GM23338 (cell line): ENCODE results near the gene PHLDB3. TPM values are rescaled to one million over a fixed set of nuclear protein-coding genes. Genes with fewer than 3 reads are reported as not detected.
"Not testable (repeated sequence)": the region's sequence is repeated elsewhere in the genome, so short reads cannot be mapped to it uniquely, and the experiment has no call there.

Source experiments
- ATAC-seq: fragments of 200-7000 bp; cut with Tn5 transposase; 3 replicates; pipeline ENCODE4 v1.9.1; 2020
- DNase-seq: peaks from one replicate; pipeline ENCODE4 v3.0.0-alpha.2; 2015; ENCODE audit warnings: low spot score
- H2AFZ ChIP-seq: fragments of 200-600 bp; sonication (generic); 2 replicates; pipeline ENCODE4 v1.8.0; 2016; ENCODE audit warnings: antibody characterized with exemption, mild to moderate bottlenecking, moderate library complexity
- H3F3A ChIP-seq: fragments of 200-600 bp; sonication (generic); replicated peaks from 2 replicates; pipeline ENCODE4 v1.8.0; 2017; ENCODE audit warnings: antibody characterized with exemption, mixed run types, low read depth
- H3K27ac ChIP-seq: fragments of 200-600 bp; sonication (generic); 2 replicates; pipeline ENCODE4 v1.6.1; 2016; ENCODE audit warnings: low read depth
- H3K27me3 ChIP-seq: fragments of 200-600 bp; sonication (generic); 2 replicates; pipeline ENCODE4 v1.8.0; 2016; ENCODE audit warnings: mild to moderate bottlenecking, mixed run types, moderate library complexity; ENCODE audit not compliant: insufficient read depth
- H3K36me3 ChIP-seq: fragments of 200-600 bp; sonication (generic); 2 replicates; pipeline ENCODE4 v1.8.0; 2016; ENCODE audit warnings: mild to moderate bottlenecking; ENCODE audit not compliant: insufficient read depth
- H3K4me1 ChIP-seq: fragments of 200-600 bp; sonication (generic); 2 replicates; pipeline ENCODE4 v1.8.0; 2016; ENCODE audit warnings: mild to moderate bottlenecking, moderate library complexity; ENCODE audit not compliant: insufficient read depth
- H3K4me2 ChIP-seq: fragments of 200-600 bp; sonication (generic); 2 replicates; pipeline ENCODE4 v1.7.1; 2017; ENCODE audit warnings: mixed run types
- H3K4me3 ChIP-seq: fragments of 200-600 bp; sonication (generic); 2 replicates; pipeline ENCODE4 v1.6.1; 2016; ENCODE audit warnings: mixed run types
- H3K79me2 ChIP-seq: fragments of 200-600 bp; sonication (generic); replicated peaks from 2 replicates; pipeline ENCODE4 v1.8.0; 2017; ENCODE audit warnings: mild to moderate bottlenecking; ENCODE audit not compliant: insufficient read depth
- H3K9me2 ChIP-seq: fragments of 200-600 bp; sonication (generic); 2 replicates; pipeline ENCODE4 v1.8.0; 2017; ENCODE audit not compliant: insufficient read depth
- H4K20me1 ChIP-seq: fragments of 200-600 bp; sonication (generic); replicated peaks from 2 replicates; pipeline ENCODE4 v1.8.0; 2017; ENCODE audit warnings: mild to moderate bottlenecking; ENCODE audit not compliant: insufficient read depth
- H3K27ac Mint-ChIP-seq: 2 replicates; pipeline ENCODE4 v1.8.0; 2020; ENCODE audit warnings: inconsistent platforms, mild to moderate bottlenecking, moderate library complexity, mixed read lengths
- H3K27me3 Mint-ChIP-seq: 3 replicates; pipeline ENCODE4 v1.8.0; 2022; ENCODE audit warnings: low read depth, mild to moderate bottlenecking, moderate library complexity, mixed read lengths, inconsistent platforms; ENCODE audit not compliant: insufficient read depth, poor library complexity
- H3K36me3 Mint-ChIP-seq: 3 replicates; pipeline ENCODE4 v1.8.0; 2021; ENCODE audit warnings: low read depth, mild to moderate bottlenecking, inconsistent platforms, moderate library complexity, mixed read lengths
- H3K4me1 Mint-ChIP-seq: 3 replicates; pipeline ENCODE4 v1.8.0; 2020; ENCODE audit warnings: mild to moderate bottlenecking, inconsistent platforms, mixed read lengths
- H3K4me3 Mint-ChIP-seq: 3 replicates; pipeline ENCODE4 v1.8.0; 2021; ENCODE audit warnings: moderate library complexity, mild to moderate bottlenecking, inconsistent platforms, mixed read lengths
- H3K9me3 Mint-ChIP-seq: 3 replicates; pipeline ENCODE4 v1.8.0; 2020; ENCODE audit warnings: moderate library complexity, mild to moderate bottlenecking, inconsistent platforms, mixed read lengths
- POLR2AphosphoS5 ChIP-seq: IDR thresholded peaks from 2 replicates; pipeline ENCODE4 v1.6.1; 2016; ENCODE audit warnings: antibody characterized with exemption, low read depth
- REST ChIP-seq: IDR thresholded peaks from one replicate; pipeline ENCODE4 v1.6.1; 2018; ENCODE audit warnings: antibody characterized with exemption; ENCODE audit not compliant: unreplicated experiment
- ZNF331 ChIP-seq: fragments of 250-450 bp; sonication (Bioruptor Pico); IDR thresholded peaks from 2 replicates; pipeline ENCODE4 v1.5.0; 2020; ENCODE audit warnings: low read depth, mild to moderate bottlenecking, moderate library complexity
- polyA plus RNA-seq: library from polyadenylated mRNA; unstranded; fragments of >200 nt; fragmentation: Nextera tagmentation; extraction: Ambion mirVana; gene quantifications from 2 replicates; pipeline ENCODE4 v1.2.1, GENCODE V29; 2016
- total RNA-seq: library from RNA; depleted of rRNA; stranded (reverse); fragments of >200 nt; shearing (Covaris generic); gene quantifications from 2 replicates; pipeline ENCODE4 v1.2.3, GENCODE V29; 2014
- TF ChIP-seq, protein P1 (sequence below): fragments of 250-450 bp; sonication (Bioruptor Pico); IDR thresholded peaks from 2 replicates; pipeline ENCODE4 v1.5.0; 2020; ENCODE audit warnings: mild to moderate bottlenecking, moderate library complexity

PHLDB3 gene
- total and polyA plus RNA-seq, 2 experiments from 2014 or later = 6.3 to 15.4 TPM

GRCh38 chr19:43437712-43438111 lies 66.8 kb downstream of the PHLDB3 start (continued):
- TF ChIP-seq REST (no peak), POLR2AphosphoS5 (no peak), ZNF331 (CRISPR knock-in tag) (no peak)
- TF ChIP-seq, protein P1, sequence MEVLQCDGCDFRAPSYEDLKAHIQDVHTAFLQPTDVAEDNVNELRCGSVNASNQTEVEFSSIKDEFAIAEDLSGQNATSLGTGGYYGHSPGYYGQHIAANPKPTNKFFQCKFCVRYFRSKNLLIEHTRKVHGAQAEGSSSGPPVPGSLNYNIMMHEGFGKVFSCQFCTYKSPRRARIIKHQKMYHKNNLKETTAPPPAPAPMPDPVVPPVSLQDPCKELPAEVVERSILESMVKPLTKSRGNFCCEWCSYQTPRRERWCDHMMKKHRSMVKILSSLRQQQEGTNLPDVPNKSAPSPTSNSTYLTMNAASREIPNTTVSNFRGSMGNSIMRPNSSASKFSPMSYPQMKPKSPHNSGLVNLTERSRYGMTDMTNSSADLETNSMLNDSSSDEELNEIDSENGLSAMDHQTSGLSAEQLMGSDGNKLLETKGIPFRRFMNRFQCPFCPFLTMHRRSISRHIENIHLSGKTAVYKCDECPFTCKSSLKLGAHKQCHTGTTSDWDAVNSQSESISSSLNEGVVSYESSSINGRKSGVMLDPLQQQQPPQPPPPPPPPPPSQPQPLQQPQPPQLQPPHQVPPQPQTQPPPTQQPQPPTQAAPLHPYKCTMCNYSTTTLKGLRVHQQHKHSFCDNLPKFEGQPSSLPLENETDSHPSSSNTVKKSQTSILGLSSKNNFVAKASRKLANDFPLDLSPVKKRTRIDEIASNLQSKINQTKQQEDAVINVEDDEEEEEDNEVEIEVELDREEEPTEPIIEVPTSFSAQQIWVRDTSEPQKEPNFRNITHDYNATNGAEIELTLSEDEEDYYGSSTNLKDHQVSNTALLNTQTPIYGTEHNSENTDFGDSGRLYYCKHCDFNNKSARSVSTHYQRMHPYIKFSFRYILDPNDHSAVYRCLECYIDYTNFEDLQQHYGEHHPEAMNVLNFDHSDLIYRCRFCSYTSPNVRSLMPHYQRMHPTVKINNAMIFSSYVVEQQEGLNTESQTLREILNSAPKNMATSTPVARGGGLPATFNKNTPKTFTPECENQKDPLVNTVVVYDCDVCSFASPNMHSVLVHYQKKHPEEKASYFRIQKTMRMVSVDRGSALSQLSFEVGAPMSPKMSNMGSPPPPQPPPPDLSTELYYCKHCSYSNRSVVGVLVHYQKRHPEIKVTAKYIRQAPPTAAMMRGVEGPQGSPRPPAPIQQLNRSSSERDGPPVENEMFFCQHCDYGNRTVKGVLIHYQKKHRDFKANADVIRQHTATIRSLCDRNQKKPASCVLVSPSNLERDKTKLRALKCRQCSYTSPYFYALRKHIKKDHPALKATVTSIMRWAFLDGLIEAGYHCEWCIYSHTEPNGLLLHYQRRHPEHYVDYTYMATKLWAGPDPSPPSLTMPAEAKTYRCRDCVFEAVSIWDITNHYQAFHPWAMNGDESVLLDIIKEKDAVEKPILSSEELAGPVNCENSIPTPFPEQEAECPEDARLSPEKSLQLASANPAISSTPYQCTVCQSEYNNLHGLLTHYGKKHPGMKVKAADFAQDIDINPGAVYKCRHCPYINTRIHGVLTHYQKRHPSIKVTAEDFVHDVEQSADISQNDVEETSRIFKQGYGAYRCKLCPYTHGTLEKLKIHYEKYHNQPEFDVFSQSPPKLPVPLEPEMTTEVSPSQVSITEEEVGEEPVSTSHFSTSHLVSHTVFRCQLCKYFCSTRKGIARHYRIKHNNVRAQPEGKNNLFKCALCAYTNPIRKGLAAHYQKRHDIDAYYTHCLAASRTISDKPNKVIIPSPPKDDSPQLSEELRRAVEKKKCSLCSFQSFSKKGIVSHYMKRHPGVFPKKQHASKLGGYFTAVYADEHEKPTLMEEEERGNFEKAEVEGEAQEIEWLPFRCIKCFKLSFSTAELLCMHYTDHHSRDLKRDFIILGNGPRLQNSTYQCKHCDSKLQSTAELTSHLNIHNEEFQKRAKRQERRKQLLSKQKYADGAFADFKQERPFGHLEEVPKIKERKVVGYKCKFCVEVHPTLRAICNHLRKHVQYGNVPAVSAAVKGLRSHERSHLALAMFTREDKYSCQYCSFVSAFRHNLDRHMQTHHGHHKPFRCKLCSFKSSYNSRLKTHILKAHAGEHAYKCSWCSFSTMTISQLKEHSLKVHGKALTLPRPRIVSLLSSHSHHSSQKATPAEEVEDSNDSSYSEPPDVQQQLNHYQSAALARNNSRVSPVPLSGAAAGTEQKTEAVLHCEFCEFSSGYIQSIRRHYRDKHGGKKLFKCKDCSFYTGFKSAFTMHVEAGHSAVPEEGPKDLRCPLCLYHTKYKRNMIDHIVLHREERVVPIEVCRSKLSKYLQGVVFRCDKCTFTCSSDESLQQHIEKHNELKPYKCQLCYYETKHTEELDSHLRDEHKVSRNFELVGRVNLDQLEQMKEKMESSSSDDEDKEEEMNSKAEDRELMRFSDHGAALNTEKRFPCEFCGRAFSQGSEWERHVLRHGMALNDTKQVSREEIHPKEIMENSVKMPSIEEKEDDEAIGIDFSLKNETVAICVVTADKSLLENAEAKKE (CRISPR knock-in tag) = no peak

DNA sequence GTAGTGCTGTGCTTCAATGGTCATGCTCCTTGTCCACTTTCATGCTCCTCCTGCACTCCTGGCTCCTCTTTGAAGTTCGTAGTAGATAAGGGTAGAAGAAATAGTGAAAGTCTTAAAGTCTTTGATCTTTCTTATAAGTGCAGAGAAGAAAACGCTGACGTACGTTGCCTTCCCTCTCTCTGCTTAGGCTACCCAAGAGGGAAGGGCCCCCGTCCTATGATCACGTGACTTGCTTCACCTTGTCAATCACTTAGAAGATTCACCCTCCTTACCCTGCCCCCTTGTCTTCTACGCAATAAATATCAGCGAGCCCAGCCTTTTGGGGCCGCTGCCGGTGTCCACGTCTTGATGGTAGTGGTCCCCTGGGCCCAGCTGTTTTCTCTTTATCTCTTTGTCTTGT lies 67.3 kb downstream of the PHLDB3 start:
- not testable (repeated sequence) for H3K27me3 Mint-ChIP-seq, H4K20me1 ChIP-seq, H3K4me3 ChIP-seq, H3K27ac ChIP-seq, H3K9me3 Mint-ChIP-seq, ATAC-seq, H3K4me1 Mint-ChIP-seq, H3F3A ChIP-seq, H3K4me1 ChIP-seq, DNase-seq, H3K4me2 ChIP-seq, H3K27me3 ChIP-seq, H3K4me3 Mint-ChIP-seq, H3K27ac Mint-ChIP-seq, H3K36me3 ChIP-seq, H3K36me3 Mint-ChIP-seq, H3K79me2 ChIP-seq, H3K9me2 ChIP-seq
- H2AFZ ChIP-seq = peak overlapping the region; percentile 10; the same call in 1 of the 2 replicates
